H9 (cell line): ENCODE data around the gene CCNB2. TPM values are rescaled to one million over a fixed set of nuclear protein-coding genes. Genes with fewer than 3 reads are reported as not detected.

Experiments
- DNase-seq: peaks from one replicate; pipeline ENCODE4 v3.0.0-alpha.2; 2017
- H2AFZ ChIP-seq: one replicate; pipeline ENCODE4 v1.6.1; 2013; ENCODE audit warnings: mild to moderate bottlenecking, low read length, control low read depth, moderate library complexity
- H2AK5ac ChIP-seq: 2 replicates; pipeline ENCODE4 v1.6.1; 2013; ENCODE audit warnings: low read length, control low read depth, mixed read lengths; ENCODE audit not compliant: insufficient read length
- H2BK120ac ChIP-seq: one replicate; pipeline ENCODE4 v1.6.1; 2013; ENCODE audit warnings: low read depth, mild to moderate bottlenecking, low read length, control low read depth, inconsistent platforms; ENCODE audit not compliant: poor library complexity, severe bottlenecking
- H2BK12ac ChIP-seq: 2 replicates; pipeline ENCODE4 v1.6.1; 2013; ENCODE audit warnings: low read length, control low read depth, mixed read lengths, low read depth; ENCODE audit not compliant: insufficient read length
- H2BK15ac ChIP-seq: 2 replicates; pipeline ENCODE4 v1.6.1; 2013; ENCODE audit warnings: low read depth, low read length, control low read depth
- H2BK20ac ChIP-seq: one replicate; pipeline ENCODE4 v1.6.1; 2013; ENCODE audit warnings: low read depth, mild to moderate bottlenecking, low read length, control low read depth, inconsistent platforms; ENCODE audit not compliant: poor library complexity, severe bottlenecking
- H2BK5ac ChIP-seq: 2 replicates; pipeline ENCODE4 v1.6.1; 2013; ENCODE audit warnings: low read length, control low read depth, mixed read lengths; ENCODE audit not compliant: insufficient read length
- H3K14ac ChIP-seq: 2 replicates; pipeline ENCODE4 v1.6.1; 2013; ENCODE audit warnings: low read length, control low read depth; ENCODE audit not compliant: insufficient read depth
- H3K18ac ChIP-seq: 2 replicates; pipeline ENCODE4 v1.6.1; 2013; ENCODE audit warnings: low read depth, mild to moderate bottlenecking, mixed read lengths, low read length, control low read depth; ENCODE audit not compliant: insufficient read length
- H3K23ac ChIP-seq: 2 replicates; pipeline ENCODE4 v1.6.1; 2013; ENCODE audit warnings: low read length, control low read depth, mixed read lengths, low read depth; ENCODE audit not compliant: insufficient read length
- H3K23me2 ChIP-seq: 2 replicates; pipeline ENCODE4 v1.6.1; 2013; ENCODE audit warnings: low read depth, mild to moderate bottlenecking, mixed read lengths, low read length, control low read depth; ENCODE audit not compliant: insufficient read length, poor library complexity, severe bottlenecking
- H3K27ac ChIP-seq: 2 replicates; pipeline ENCODE4 v1.5.1; 2013; ENCODE audit warnings: low read length, control low read depth, mixed read lengths, low read depth; ENCODE audit not compliant: insufficient read length
- H3K27me3 ChIP-seq: 2 replicates; pipeline ENCODE4 v1.6.1; 2013; ENCODE audit warnings: low read length, control low read depth, inconsistent platforms; ENCODE audit not compliant: insufficient read depth
- H3K4ac ChIP-seq: 2 replicates; pipeline ENCODE4 v1.6.1; 2013; ENCODE audit warnings: low read depth, mild to moderate bottlenecking, control low read depth, inconsistent platforms, low read length, moderate library complexity
- H3K4me1 ChIP-seq: 2 replicates; pipeline ENCODE4 v1.6.1; 2013; ENCODE audit warnings: low read length, control low read depth, inconsistent platforms; ENCODE audit not compliant: insufficient read depth
- H3K4me2 ChIP-seq: 2 replicates; pipeline ENCODE4 v1.6.1; 2013; ENCODE audit warnings: low read length, control low read depth, mixed read lengths; ENCODE audit not compliant: insufficient read length, insufficient read depth
- H3K56ac ChIP-seq: 2 replicates; pipeline ENCODE4 v1.6.1; 2013; ENCODE audit warnings: low read depth, mild to moderate bottlenecking, mixed read lengths, low read length, control low read depth; ENCODE audit not compliant: insufficient read length
- H3K79me1 ChIP-seq: 2 replicates; pipeline ENCODE4 v1.6.1; 2013; ENCODE audit warnings: low read depth, mild to moderate bottlenecking, moderate library complexity, low read length, control low read depth, inconsistent platforms; ENCODE audit not compliant: insufficient read depth, poor library complexity, severe bottlenecking
- H3K79me2 ChIP-seq: 2 replicates; pipeline ENCODE4 v1.6.1; 2013; ENCODE audit warnings: low read length, control low read depth, inconsistent platforms; ENCODE audit not compliant: insufficient read depth
- H3K9ac ChIP-seq: 2 replicates; pipeline ENCODE4 v1.6.1; 2013; ENCODE audit warnings: low read length, control low read depth, mixed read lengths; ENCODE audit not compliant: insufficient read length; ENCODE audit errors: extremely low read depth
- H3K9me3 ChIP-seq: one replicate; pipeline ENCODE4 v1.6.1; 2013; ENCODE audit warnings: low read depth, low read length, inconsistent platforms; ENCODE audit not compliant: control insufficient read depth
- H3T11ph ChIP-seq: one replicate; pipeline ENCODE4 v1.6.1; 2013; ENCODE audit warnings: mild to moderate bottlenecking, low read length, control low read depth, inconsistent platforms
- H4K20me1 ChIP-seq: one replicate; pipeline ENCODE4 v1.6.1; 2013; ENCODE audit not compliant: control insufficient read depth, insufficient read length, insufficient read depth
- H4K5ac ChIP-seq: 2 replicates; pipeline ENCODE4 v1.6.1; 2013; ENCODE audit warnings: low read depth, mild to moderate bottlenecking, mixed read lengths, low read length, control low read depth; ENCODE audit not compliant: insufficient read length
- H4K8ac ChIP-seq: replicated peaks from 2 replicates; pipeline ENCODE4 v1.6.1; 2013; ENCODE audit warnings: low read length, control low read depth, mixed read lengths, low read depth; ENCODE audit not compliant: insufficient read length
- H4K91ac ChIP-seq: 2 replicates; pipeline ENCODE4 v1.6.1; 2013; ENCODE audit warnings: low read depth, mild to moderate bottlenecking, moderate library complexity, mixed read lengths, low read length, control low read depth; ENCODE audit not compliant: insufficient read length
- H3K27ac Mint-ChIP-seq, 3 experiments: 2 replicates in 2 of 3; 3 replicates in 1 of 3; pipeline ENCODE4 v1.8.0; 2020 to 2021; ENCODE audit warnings: mixed read lengths in 3 of 3, mild to moderate bottlenecking in 1 of 3, moderate library complexity in 1 of 3
- H3K27me3 Mint-ChIP-seq: 2 replicates; pipeline ENCODE4 v1.8.0; 2021; ENCODE audit warnings: low read depth, mild to moderate bottlenecking, moderate library complexity, mixed read lengths
- H3K36me3 Mint-ChIP-seq, 3 experiments: 2 replicates in 2 of 3; 3 replicates in 1 of 3; pipeline ENCODE4 v1.8.0; 2020 to 2021; ENCODE audit warnings: low read depth in 3 of 3, mixed read lengths in 3 of 3; ENCODE audit not compliant: insufficient read depth in 1 of 3
- H3K4me1 Mint-ChIP-seq, 2 experiments: 2 replicates each; pipeline ENCODE4 v1.8.0; 2020; ENCODE audit warnings: mixed read lengths in 2 of 2
- H3K4me3 Mint-ChIP-seq, 2 experiments: 2 replicates in 1 of 2; 3 replicates in 1 of 2; pipeline ENCODE4 v1.8.0; 2020 to 2021; ENCODE audit warnings: mild to moderate bottlenecking in 2 of 2, mixed read lengths in 2 of 2, moderate library complexity in 1 of 2
- H3K9me3 Mint-ChIP-seq, 2 experiments: 2 replicates in 1 of 2; 3 replicates in 1 of 2; pipeline ENCODE4 v1.8.0; 2020; ENCODE audit warnings: mild to moderate bottlenecking in 2 of 2, mixed read lengths in 2 of 2, moderate library complexity in 1 of 2
- whole genome bisulfite sequencing: extraction: QIAGEN DNeasy Blood & Tissue Kit; methylation state at CpG from one replicate; pipeline ENCODE4 v1.1.7; 2013; ENCODE audit warnings: missing lambda C conversion rate, low lambda C conversion rate, mixed read lengths; ENCODE audit not compliant: insufficient read length; ENCODE audit errors: extremely low coverage; 5-methylcytosine and 5-hydroxymethylcytosine counted together
- total RNA-seq: library from RNA; stranded (reverse); gene quantifications from 2 replicates; pipeline ENCODE4 v1.2.1, GENCODE V29; 2021
- TF ChIP-seq, protein P1 (sequence below): fragments of 200-600 bp; sonication (generic); conservative IDR thresholded peaks from 3 replicates; pipeline ENCODE4 v1.8.0; 2021; ENCODE audit warnings: antibody characterized with exemption, mild to moderate bottlenecking

The CCNB2 gene
- total RNA-seq, 1 experiment from 2014 or later: 122 TPM

DNA sequence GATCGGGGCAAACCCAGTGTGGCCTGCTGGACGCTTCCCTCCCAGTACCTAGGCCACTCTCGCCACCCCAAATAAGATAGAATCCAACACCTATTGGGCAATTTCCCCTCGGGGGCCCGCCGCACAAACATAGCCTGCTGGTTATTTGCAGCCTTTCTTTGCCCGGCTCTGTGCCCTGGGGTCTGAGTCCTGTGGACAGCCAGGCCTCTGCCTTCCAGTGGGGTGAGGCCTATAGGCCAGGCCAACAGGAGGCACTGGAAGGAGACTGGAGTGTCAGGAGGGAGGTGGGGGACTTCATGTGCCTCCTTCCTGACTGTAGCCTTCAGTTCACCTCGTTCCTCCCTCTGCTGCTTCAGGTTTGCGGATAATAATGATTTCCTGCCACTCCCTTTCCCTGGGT is 54.3 kb downstream of the CCNB2 start:
- Histone ChIP-seq H3K56ac (no peak overlapping the region), H2AK5ac (no peak overlapping the region), H3K4me2 (no peak overlapping the region), H3K23me2 (no peaks in the 10 kb centered on the region), H3K23ac (no peak overlapping the region), H3K18ac (no peak overlapping the region), H3K79me2 (no peaks in the 10 kb centered on the region), H2AFZ (no peak overlapping the region), H3K9ac (no peak overlapping the region), H2BK20ac (no peak overlapping the region), H3T11ph (no peak overlapping the region), H4K8ac (no peak overlapping the region), H4K20me1 (no peaks in the 10 kb centered on the region), H3K14ac (no peak overlapping the region), H3K4ac (no peak overlapping the region), H4K91ac (no peak overlapping the region), H2BK12ac (no peak overlapping the region), H3K27me3 (no peaks in the 10 kb centered on the region), H3K9me3 (no peaks in the 10 kb centered on the region), H3K27ac (no peak overlapping the region), H3K4me1 (no peaks in the 10 kb centered on the region), H2BK120ac (no peak overlapping the region), H4K5ac (no peak overlapping the region), H3K79me1 (no peaks in the 10 kb centered on the region), H2BK15ac (no peak overlapping the region), H2BK5ac (no peak overlapping the region)
- Mint-ChIP-seq H3K9me3 (no peaks in the 10 kb centered on the region), H3K4me1 (peaks cover 2 to 4% of the 10 kb centered on the region in 2 experiments; a peak in 2 of 4 replicates), H3K27me3 (no peaks in the 10 kb centered on the region), H3K36me3 (peaks cover 13 to 73% (median 69%) of the 10 kb centered on the region in 3 experiments), H3K4me3 (no peak overlapping the region), H3K27ac (peak overlapping the region in 2 of 3 experiments; percentile 45 to 52; a peak in 1 of 7 replicates)
- no peak for DNase-seq
- no CpG with 5 or more reads among the region's 9 CpGs for WGBS
- TF ChIP-seq, protein P1, sequence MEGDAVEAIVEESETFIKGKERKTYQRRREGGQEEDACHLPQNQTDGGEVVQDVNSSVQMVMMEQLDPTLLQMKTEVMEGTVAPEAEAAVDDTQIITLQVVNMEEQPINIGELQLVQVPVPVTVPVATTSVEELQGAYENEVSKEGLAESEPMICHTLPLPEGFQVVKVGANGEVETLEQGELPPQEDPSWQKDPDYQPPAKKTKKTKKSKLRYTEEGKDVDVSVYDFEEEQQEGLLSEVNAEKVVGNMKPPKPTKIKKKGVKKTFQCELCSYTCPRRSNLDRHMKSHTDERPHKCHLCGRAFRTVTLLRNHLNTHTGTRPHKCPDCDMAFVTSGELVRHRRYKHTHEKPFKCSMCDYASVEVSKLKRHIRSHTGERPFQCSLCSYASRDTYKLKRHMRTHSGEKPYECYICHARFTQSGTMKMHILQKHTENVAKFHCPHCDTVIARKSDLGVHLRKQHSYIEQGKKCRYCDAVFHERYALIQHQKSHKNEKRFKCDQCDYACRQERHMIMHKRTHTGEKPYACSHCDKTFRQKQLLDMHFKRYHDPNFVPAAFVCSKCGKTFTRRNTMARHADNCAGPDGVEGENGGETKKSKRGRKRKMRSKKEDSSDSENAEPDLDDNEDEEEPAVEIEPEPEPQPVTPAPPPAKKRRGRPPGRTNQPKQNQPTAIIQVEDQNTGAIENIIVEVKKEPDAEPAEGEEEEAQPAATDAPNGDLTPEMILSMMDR: no peak
